Small intestine (tissue), 7 donors: ENCODE data around the gene LCE1C. TPM values are rescaled to one million over a fixed set of nuclear protein-coding genes. Genes with fewer than 3 reads are reported as not detected.

ENCODE experiments used
- DNase-seq, 2 donors: peaks; one replicate each; pipeline versions ENCODE4 v3.0.0 to v3.0.0-alpha.2; 2013
- FAIRE-seq: peaks from 2 replicates; lab custom pipeline; 2012; peaks lifted over from hg19 to GRCh38; lab: Jason Lieb, UNC
- H3K27ac ChIP-seq, 3 donors: one replicate each; pipeline ENCODE4 v1.5.1; 2013; ENCODE audit warnings: low read length in 2 of 3, mild to moderate bottlenecking in 2 of 3, control low read depth in 1 of 3, inconsistent platforms in 1 of 3, low read depth in 1 of 3, moderate library complexity in 1 of 3
- H3K27me3 ChIP-seq, 3 donors: one replicate each; pipeline ENCODE4 v1.6.1; 2013; ENCODE audit warnings: low read length in 3 of 3, inconsistent platforms in 1 of 3; ENCODE audit not compliant: control insufficient read depth in 3 of 3, insufficient read depth in 3 of 3
- H3K36me3 ChIP-seq, 3 donors: one replicate each; pipeline ENCODE4 v1.6.1; 2013; ENCODE audit warnings: low read length in 3 of 3, inconsistent platforms in 1 of 3, low read depth in 1 of 3, mild to moderate bottlenecking in 1 of 3, moderate library complexity in 1 of 3; ENCODE audit not compliant: control insufficient read depth in 3 of 3, insufficient read depth in 2 of 3
- H3K4me1 ChIP-seq, 3 donors: one replicate each; pipeline ENCODE4 v1.6.1; 2013; ENCODE audit warnings: low read length in 2 of 3, inconsistent platforms in 1 of 3, low read depth in 1 of 3, mild to moderate bottlenecking in 1 of 3, moderate library complexity in 1 of 3; ENCODE audit not compliant: control insufficient read depth in 3 of 3, insufficient read depth in 2 of 3
- H3K4me3 ChIP-seq, 3 donors: one replicate each; pipeline ENCODE4 v1.5.1; 2013; ENCODE audit warnings: low read length in 3 of 3, control low read depth in 1 of 3, inconsistent platforms in 1 of 3, low read depth in 1 of 3, mild to moderate bottlenecking in 1 of 3, moderate library complexity in 1 of 3
- H3K9me3 ChIP-seq, 2 donors: one replicate each; pipeline ENCODE4 v1.6.1; 2013; ENCODE audit warnings: low read depth in 1 of 2, low read length in 1 of 2; ENCODE audit not compliant: control insufficient read depth in 2 of 2, insufficient read depth in 1 of 2
- WGBS, 3 donors: extraction: QIAGEN DNeasy Blood & Tissue Kit; methylation state at CpG; one replicate each; pipeline ENCODE4 v1.1.7; 2013; 5-methylcytosine and 5-hydroxymethylcytosine counted together
- polyA plus RNA-seq, 4 donors: library from polyadenylated mRNA; stranded (reverse) in 3 of 4; unstranded in 1 of 4; fragments of 200-250 nt in 3 of 4; fragments of 120-200 nt in 1 of 4; gene quantifications; one replicate each; pipeline versions ENCODE4 v1.2.1 to v1.2.3, GENCODE V29; 2013
- donor health status: healthy with polysubstance abuse.
- donor health status: control.
- donor health status: control.
- donor health status: Bipolar disorder and iron deficiency.
- donor health status: healthy.

The LCE1C gene
- polyA plus RNA-seq, 4 donors, result not detected

DNA sequence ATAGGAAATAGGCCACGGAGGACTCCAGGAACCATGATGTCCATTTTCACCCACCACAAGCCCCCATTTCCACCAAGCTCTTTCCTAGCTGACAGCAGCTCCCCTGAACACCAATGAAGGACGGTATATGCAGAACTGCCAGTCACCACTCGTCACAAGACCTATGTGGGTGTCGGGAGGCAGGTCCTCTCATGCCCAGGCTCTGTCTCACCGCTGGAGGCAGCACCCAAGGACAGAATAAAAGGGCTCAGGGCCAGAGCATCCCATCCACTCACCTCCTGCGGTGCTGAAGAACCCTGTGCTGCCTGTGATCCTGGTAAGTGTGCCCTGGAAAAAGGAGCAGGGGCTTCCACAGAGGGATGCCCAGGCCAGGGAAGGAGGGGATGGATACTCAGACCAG is 31.6 kb downstream of the LCE1C start, which contains the start of gene LCE1F:
Gene LCE1F, plus strand, starts transcription at position 266 of the 400 bp plus-strand sequence. CDS start 1,232 bp downstream, outside the sequence.
- no peak for DNase-seq
- H3K27ac ChIP-seq, result no peak within 1 kb of the TSS
- no peak within 1 kb of the TSS for H3K4me3 ChIP-seq

DNA sequence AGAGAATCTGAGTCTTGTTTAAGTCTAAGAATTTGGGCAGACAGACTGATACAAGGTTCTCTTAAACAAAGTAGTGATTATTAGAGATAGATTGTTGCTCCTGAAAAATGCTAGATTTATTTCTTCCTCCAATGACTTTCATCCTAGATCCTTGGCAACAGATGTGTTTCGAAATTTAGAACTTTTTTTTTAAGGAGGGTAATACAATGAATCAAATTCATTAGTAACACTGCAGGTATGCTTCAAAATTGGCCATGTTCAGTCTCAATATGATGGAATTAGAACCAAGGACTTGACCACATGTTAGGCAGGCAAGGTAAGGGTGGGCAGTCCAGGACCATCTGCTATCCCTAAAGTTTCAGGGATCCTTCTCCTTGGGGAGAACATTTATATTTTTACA is 36.0 kb downstream of the LCE1C start:
- FAIRE-seq (no peak), DNase-seq (no peak)
- H3K4me3 ChIP-seq, result no peak overlapping the region
- no peaks in the 10 kb centered on the region for H3K27me3 ChIP-seq
- no peaks in the 10 kb centered on the region for H3K4me1 ChIP-seq
- no peak overlapping the region for H3K27ac ChIP-seq
- H3K36me3 ChIP-seq, result no peaks in the 10 kb centered on the region
- 58 to 75% (median 69%) methylated on average over 1 of the region's 1 CpG for WGBS, 3 donors
- no peaks in the 10 kb centered on the region for H3K9me3 ChIP-seq

More for the DNA sequence above, 31.6 kb downstream of the LCE1C start, which contains the start of gene LCE1F:
- no peak for FAIRE-seq
- Histone ChIP-seq H3K36me3 (no peaks in the 10 kb centered on the region), H3K9me3 (no peaks in the 10 kb centered on the region), H3K4me1 (no peaks in the 10 kb centered on the region), H3K27me3 (no peaks in the 10 kb centered on the region)
- WGBS, 3 donors, result 65 to 69% (median 68%) methylated on average over 6 of the region's 6 CpGs

DNA sequence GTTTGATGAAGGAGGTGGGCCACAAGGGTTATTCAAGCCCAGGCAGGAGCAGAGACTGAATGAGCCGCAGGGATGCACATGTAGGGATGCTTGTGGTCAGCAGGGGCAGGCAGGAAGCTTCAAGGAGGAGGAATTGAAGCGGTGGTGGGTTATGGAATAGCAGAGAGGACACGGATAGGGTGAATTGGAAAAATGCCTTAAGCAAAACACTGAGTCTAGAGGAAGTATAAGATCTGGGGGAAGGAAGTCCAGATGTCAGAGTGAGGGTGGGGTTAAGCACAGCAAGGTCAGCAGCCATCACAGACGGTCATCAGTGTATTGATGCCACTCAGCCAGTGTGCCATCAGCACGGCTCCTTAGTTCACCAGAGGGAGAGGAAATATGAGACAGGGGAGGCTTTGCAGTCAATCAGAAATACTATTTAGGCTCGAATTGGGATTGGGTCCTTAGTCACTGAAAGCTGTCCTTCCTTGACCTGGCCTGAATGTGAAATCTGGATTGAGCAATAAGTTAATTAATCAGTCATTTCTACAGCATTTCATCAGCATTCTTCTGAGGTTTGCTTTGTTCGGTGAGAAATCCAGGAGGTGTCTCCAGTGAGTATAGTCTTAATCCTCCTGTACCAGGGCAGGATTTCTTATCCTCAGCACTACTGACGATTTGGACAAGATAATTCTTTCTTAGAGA is 37.5 kb downstream of the LCE1C start:
- Histone ChIP-seq H3K36me3 (no peaks in the 10 kb centered on the region), H3K4me1 (no peaks in the 10 kb centered on the region), H3K4me3 (no peak overlapping the region), H3K9me3 (no peaks in the 10 kb centered on the region), H3K27ac (no peak overlapping the region), H3K27me3 (no peaks in the 10 kb centered on the region)
- no peak for DNase-seq
- 45 to 53% (median 50%) methylated on average over 8 of the region's 8 CpGs for WGBS, 3 donors
- no peak for FAIRE-seq

GRCh38 chr1:152761609-152762213 is 44.7 kb downstream of the LCE1C start:
- FAIRE-seq (no peak), DNase-seq (no peak)
- no peaks in the 10 kb centered on the region for H3K36me3 ChIP-seq
- H3K27ac ChIP-seq, result no peak overlapping the region
- no peaks in the 10 kb centered on the region for H3K27me3 ChIP-seq
- no peak overlapping the region for H3K4me3 ChIP-seq
- 69 to 82% (median 78%) methylated on average over 3 of the region's 3 CpGs for WGBS, 3 donors
- no peaks in the 10 kb centered on the region for H3K4me1 ChIP-seq
- H3K9me3 ChIP-seq, result no peaks in the 10 kb centered on the region

DNA sequence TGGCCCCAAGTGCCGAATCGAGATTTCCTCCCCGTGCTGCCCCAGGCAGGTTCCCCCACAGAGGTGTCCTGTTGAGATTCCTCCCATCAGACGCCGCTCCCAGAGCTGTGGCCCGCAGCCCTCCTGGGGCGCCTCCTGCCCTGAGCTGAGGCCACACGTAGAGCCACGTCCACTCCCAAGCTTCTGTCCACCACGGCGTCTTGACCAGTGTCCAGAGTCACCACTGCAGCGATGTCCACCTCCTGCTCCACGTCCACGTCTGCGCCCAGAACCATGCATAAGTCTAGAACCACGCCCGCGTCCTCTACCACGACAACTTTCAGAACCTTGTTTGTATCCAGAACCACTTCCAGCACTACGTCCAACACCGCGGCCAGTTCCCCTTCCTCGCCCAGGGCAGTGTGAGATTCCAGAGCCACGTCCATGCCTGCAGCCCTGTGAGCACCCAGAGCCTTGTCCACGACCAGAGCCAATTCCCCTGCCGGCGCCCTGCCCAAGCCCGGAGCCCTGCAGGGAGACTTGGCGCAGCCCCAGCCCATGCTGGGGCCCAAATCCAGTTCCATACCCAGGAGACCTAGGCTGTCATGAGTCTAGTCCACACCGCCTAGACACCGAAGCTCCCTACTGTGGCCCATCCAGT is 45.8 kb downstream of the LCE1C start:
- WGBS, 3 donors, result 90 to 92% (median 92%) methylated on average over 31 of the region's 31 CpGs
- Histone ChIP-seq H3K4me1 (no peaks in the 10 kb centered on the region), H3K27ac (no peak overlapping the region), H3K9me3 (no peaks in the 10 kb centered on the region), H3K27me3 (no peaks in the 10 kb centered on the region), H3K36me3 (no peaks in the 10 kb centered on the region), H3K4me3 (no peak overlapping the region)
- DNase-seq, result no peak
- FAIRE-seq, result no peak

DNA sequence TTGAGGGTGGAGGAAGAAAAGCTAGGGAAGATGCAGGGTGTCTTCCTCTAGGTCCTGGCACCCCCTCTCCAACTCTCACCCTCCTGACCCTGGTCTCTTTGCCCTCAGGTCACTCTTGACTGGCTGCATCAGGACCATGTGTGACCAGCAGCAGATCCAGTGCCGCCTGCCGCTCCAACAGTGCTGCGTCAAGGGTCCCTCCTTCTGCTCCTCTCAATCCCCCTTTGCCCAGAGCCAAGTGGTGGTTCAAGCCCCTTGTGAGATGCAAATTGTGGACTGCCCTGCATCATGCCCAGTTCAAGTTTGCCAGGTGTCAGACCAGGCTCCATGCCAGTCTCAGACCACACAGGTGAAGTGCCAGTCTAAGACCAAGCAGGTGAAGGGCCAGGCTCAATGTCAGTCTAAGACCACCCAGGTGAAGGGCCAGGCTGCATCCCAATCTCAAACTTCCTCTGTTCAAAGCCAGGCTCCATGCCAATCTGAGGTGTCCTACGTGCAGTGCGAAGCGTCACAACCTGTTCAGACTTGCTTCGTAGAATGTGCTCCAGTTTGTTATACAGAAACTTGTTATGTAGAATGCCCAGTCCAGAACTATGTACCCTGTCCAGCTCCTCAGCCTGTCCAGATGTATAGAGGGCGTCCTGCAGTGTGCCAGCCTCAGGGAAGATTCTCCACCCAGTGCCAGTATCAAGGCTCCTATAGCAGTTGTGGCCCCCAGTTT is 46.8 kb downstream of the LCE1C start:
- no peaks in the 10 kb centered on the region for H3K4me1 ChIP-seq
- H3K27ac ChIP-seq, result no peak overlapping the region
- no peaks in the 10 kb centered on the region for H3K36me3 ChIP-seq

GRCh38 chr1:152758636-152759035 is 47.8 kb downstream of the LCE1C start:
- DNase-seq (no peak), FAIRE-seq (no peak)
- no peaks in the 10 kb centered on the region for H3K9me3 ChIP-seq
- H3K4me3 ChIP-seq, result no peak overlapping the region
- H3K36me3 ChIP-seq, result no peaks in the 10 kb centered on the region
- no peaks in the 10 kb centered on the region for H3K27me3 ChIP-seq
- H3K27ac ChIP-seq, result no peak overlapping the region
- 63 to 80% (median 64%) methylated on average over 4 of the region's 4 CpGs for WGBS, 3 donors
- no peaks in the 10 kb centered on the region for H3K4me1 ChIP-seq

More for the DNA sequence above, 46.8 kb downstream of the LCE1C start:
- DNase-seq, result no peak
- WGBS, 3 donors, result 71 to 90% (median 81%) methylated on average over 8 of the region's 8 CpGs
- FAIRE-seq, result no peak
- no peak overlapping the region for H3K4me3 ChIP-seq
- no peaks in the 10 kb centered on the region for H3K9me3 ChIP-seq
- H3K27me3 ChIP-seq, result no peaks in the 10 kb centered on the region

DNA sequence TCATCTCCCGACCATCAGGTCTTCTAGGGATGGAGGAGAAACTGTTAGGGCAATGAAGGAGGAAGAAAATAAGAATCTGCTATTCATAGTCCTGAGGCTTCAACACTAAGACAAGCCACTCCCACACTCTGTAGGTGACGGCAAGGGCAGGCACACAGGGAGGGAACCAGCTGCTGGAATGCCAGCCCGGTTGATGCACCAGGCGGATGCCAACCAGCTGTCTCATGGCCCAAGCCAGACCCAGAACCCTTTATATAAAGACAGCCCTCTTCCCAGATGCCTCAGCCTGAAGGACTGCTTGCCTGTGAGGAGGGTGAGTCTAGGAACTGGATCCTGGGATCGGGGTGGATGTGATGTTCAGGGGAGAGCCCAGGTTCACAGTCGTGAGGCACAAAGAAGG is 48.7 kb downstream of the LCE1C start, which contains the start of gene KPRP:
Gene KPRP, plus strand, starts transcription at position 279 of the 400 bp plus-strand sequence. CDS start 1,564 bp downstream, outside the sequence.
- Histone ChIP-seq H3K9me3 (no peaks in the 10 kb centered on the region), H3K27me3 (no peaks in the 10 kb centered on the region), H3K4me3 (no peak within 1 kb of the TSS), H3K4me1 (no peaks in the 10 kb centered on the region), H3K36me3 (no peaks in the 10 kb centered on the region), H3K27ac (no peak within 1 kb of the TSS)
- FAIRE-seq (no peak), DNase-seq (no peak)
- WGBS, 3 donors, result 55 to 77% (median 73%) methylated on average over 6 of the region's 6 CpGs
